ENCODE data around the gene SHTN1.

- TF ChIP-seq POLR2A (IDR thresholded peaks at IDR 0.05), result no peak
- no peak for TF ChIP-seq POLR2AphosphoS5 (IDR thresholded peaks at IDR 0.05)
These were observed 136.3 kb downstream of the SHTN1 start for GRCh38 chr10:116868722-116869121.
